Measurements from ENCODE around the gene TAB2.

- TF ChIP-seq CTCF (IDR thresholded peaks at IDR 0.05) (no peak), POLR2A (IDR thresholded peaks at IDR 0.05) (no peak)
Measured at GRCh38 chr6:149446791-149447376, 129.4 kb downstream of the TAB2 start.

All from uterus (tissue), 2 donors.